Vein endothelial cell (primary cell): ENCODE results near the gene B4GALT1. TPM values are rescaled to one million over a fixed set of nuclear protein-coding genes. Genes with fewer than 3 reads are reported as not detected.

Experiments
- small RNA-seq: library from RNA; depleted of rRNA; stranded (forward); fragments of <200 nt; gene quantifications from one replicate; pipeline ENCODE3, GENCODE V24; 2012
- total RNA-seq: library from RNA; depleted of rRNA; stranded (reverse); fragments of >200 nt; gene quantifications from 2 replicates; pipeline ENCODE4 v1.2.3, GENCODE V29; 2012

Gene B4GALT1, protein sequence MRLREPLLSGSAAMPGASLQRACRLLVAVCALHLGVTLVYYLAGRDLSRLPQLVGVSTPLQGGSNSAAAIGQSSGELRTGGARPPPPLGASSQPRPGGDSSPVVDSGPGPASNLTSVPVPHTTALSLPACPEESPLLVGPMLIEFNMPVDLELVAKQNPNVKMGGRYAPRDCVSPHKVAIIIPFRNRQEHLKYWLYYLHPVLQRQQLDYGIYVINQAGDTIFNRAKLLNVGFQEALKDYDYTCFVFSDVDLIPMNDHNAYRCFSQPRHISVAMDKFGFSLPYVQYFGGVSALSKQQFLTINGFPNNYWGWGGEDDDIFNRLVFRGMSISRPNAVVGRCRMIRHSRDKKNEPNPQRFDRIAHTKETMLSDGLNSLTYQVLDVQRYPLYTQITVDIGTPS
- total RNA-seq, result 21.4 and 24.8 TPM in 2 replicates

DNA sequence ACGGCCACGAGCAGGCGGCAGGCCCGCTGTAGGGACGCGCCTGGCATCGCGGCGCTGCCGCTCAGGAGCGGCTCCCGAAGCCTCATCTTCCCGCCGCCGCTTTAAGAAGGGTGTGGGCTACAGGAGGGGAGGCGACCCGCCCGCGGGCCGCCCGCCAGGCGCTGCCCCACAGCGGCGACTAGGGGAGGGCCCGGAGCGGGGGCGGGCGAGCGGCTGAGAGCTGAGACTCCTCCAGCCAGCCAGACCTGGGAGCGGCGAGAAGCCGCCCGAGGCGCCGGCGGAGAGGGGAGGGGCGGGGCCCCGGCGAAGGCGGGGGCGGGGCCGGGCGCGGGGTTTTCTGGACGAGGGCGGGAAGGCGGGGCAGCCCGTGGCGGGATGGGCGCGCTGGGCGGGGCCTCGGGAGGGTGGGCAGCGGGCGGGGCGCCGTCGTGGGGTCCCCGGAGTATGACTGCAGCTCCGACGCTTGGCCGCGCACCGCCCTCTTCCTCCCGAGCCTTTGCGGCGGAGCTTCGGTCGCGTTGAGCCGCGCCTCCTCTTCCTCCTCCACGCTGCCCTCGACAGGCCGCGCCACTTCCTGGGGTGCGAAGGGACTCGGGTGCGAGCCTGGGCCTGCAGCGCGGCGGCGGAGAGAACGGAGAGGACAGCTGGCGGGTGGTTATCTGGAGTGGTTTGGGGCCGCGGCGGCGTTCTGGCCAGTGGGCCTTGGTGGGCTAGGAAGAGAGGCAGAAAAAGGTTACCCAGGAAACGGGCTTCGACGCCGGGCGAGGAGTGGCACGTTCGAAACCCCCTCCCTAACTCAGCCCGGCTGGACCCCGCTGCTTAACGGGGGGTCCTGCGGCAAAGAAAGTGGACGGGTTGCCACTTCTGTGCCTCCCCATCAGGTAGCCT is at the start of gene B4GALT1:
TSS of gene B4GALT1 (minus strand) at position 253 of the 888 bp plus-strand sequence. CDS start at position 86, 167 bp downstream.

GRCh38 chr9:33076046-33077004 is 90.8 kb downstream of the B4GALT1 start, which contains the start of gene SMU1:
Gene SMU1, minus strand, starts transcription at chr9:33076674. Its CDS starts 66 bp downstream, at chr9:33076608.

Small RNAs within 50 kb of the gene (small RNA-seq; reads per million reads assigned to genes)
- not detected for gene RNU4ATAC15P

Other genes with a start within 250 kb of the B4GALT1 start
- gene APTX, start 165.7 kb downstream of the B4GALT1 start, total RNA-seq, result 26.8 and 31.0 TPM in 2 replicates
- gene DNAJA1, start 142.1 kb downstream of the B4GALT1 start, total RNA-seq, result 101 and 122 TPM in 2 replicates
- gene SMU1, start 90.7 kb downstream of the B4GALT1 start, total RNA-seq, result 26.8 and 31.5 TPM in 2 replicates
- gene SPINK4, start 72.8 kb upstream of the B4GALT1 start, total RNA-seq, result not detected in 2 replicates
- gene BAG1, start 97.4 kb upstream of the B4GALT1 start, total RNA-seq, result 30.1 and 58.3 TPM in 2 replicates
- 67.5 and 68.6 TPM in 2 replicates for gene CHMP5, start 97.7 kb upstream of the B4GALT1 start, total RNA-seq
- gene NFX1, start 123.2 kb upstream of the B4GALT1 start, total RNA-seq, result 19.3 and 22.2 TPM in 2 replicates
- 0.19 TPM in 1 of 2 replicates, not detected in the other for gene AQP7, start 235.2 kb upstream of the B4GALT1 start, total RNA-seq